Endodermal cell (in vitro differentiated cells): ENCODE measurements around the gene SZRD1. TPM values are rescaled to one million over a fixed set of nuclear protein-coding genes. Genes with fewer than 3 reads are reported as not detected.
"Not testable (repeated sequence)": the region's sequence is repeated elsewhere in the genome, so short reads cannot be mapped to it uniquely, and the experiment has no call there.

ENCODE experiments used
- DNase-seq: peaks from one replicate; pipeline ENCODE4 v3.0.0-alpha.2; 2017
- H3K27ac ChIP-seq: 2 replicates; pipeline ENCODE4 v1.5.1; 2013; ENCODE audit warnings: mild to moderate bottlenecking, low read depth, low read length, moderate library complexity
- H3K27me3 ChIP-seq: 2 replicates; pipeline ENCODE4 v1.6.1; 2013; ENCODE audit warnings: mild to moderate bottlenecking, low read length, moderate library complexity; ENCODE audit not compliant: insufficient read depth, control insufficient read depth, poor library complexity, severe bottlenecking
- H3K36me3 ChIP-seq: 2 replicates; pipeline ENCODE4 v1.7.0; 2013; ENCODE audit warnings: mild to moderate bottlenecking, low read length, moderate library complexity; ENCODE audit not compliant: control insufficient read depth, insufficient read depth
- H3K4me1 ChIP-seq: one replicate; pipeline ENCODE4 v1.7.0; 2013; ENCODE audit warnings: low read length; ENCODE audit not compliant: control insufficient read depth, insufficient read depth
- H3K4me3 ChIP-seq: 2 replicates; pipeline ENCODE4 v1.5.1; 2013; ENCODE audit warnings: mild to moderate bottlenecking, low read length, moderate library complexity
- H3K9ac ChIP-seq: 2 replicates; pipeline ENCODE4 v1.6.1; 2013; ENCODE audit warnings: mild to moderate bottlenecking, low read length, moderate library complexity; ENCODE audit not compliant: poor library complexity, severe bottlenecking; ENCODE audit errors: extremely low read depth
- H3K9me3 ChIP-seq: 2 replicates; pipeline ENCODE4 v1.6.1; 2013; ENCODE audit warnings: mild to moderate bottlenecking, low read length, moderate library complexity; ENCODE audit not compliant: control insufficient read depth
- H3K27ac Mint-ChIP-seq: 2 replicates; pipeline ENCODE4 v1.8.0; 2020; ENCODE audit warnings: mixed read lengths
- H3K27me3 Mint-ChIP-seq: 2 replicates; pipeline ENCODE4 v1.8.0; 2021; ENCODE audit warnings: mild to moderate bottlenecking, mixed read lengths; ENCODE audit not compliant: insufficient read depth
- H3K36me3 Mint-ChIP-seq: 2 replicates; pipeline ENCODE4 v1.8.0; 2020; ENCODE audit warnings: low read depth, mixed read lengths
- H3K4me1 Mint-ChIP-seq: 2 replicates; pipeline ENCODE4 v1.8.0; 2020; ENCODE audit warnings: mixed read lengths
- H3K4me3 Mint-ChIP-seq: 2 replicates; pipeline ENCODE4 v1.8.0; 2020; ENCODE audit warnings: mild to moderate bottlenecking, moderate library complexity, mixed read lengths
- H3K9me3 Mint-ChIP-seq: 2 replicates; pipeline ENCODE4 v1.8.0; 2020; ENCODE audit warnings: mild to moderate bottlenecking, mixed read lengths
- CTCF ChIP-seq: fragments of 200-600 bp; sonication (generic); conservative IDR thresholded peaks from 2 replicates; pipeline ENCODE4 v1.5.0; 2021; ENCODE audit warnings: antibody characterized with exemption, mild to moderate bottlenecking
- WGBS, 2 experiments: methylation state at CpG; one replicate each; pipeline versions ENCODE4 v1.1.5 to v1.1.7; 2013; ENCODE audit warnings: missing lambda C conversion rate in 2 of 2, mixed read lengths in 1 of 2; ENCODE audit not compliant: insufficient coverage in 1 of 2, insufficient read length in 1 of 2; 5-methylcytosine and 5-hydroxymethylcytosine counted together
- total RNA-seq, 2 donors: library from RNA; stranded (reverse); fragmentation: NEBNext Ultra II Directional in 1 of 2; extraction: Animal tissue kit (Norgen Biotek cat#: 25700) in 1 of 2; gene quantifications; 2 replicates in 1 of 2; 3 replicates in 1 of 2; pipeline ENCODE4 v1.2.1, GENCODE V29; 2021

Gene SZRD1
- total RNA-seq, 2 donors from 2014 or later = 111 to 118 TPM

- peak overlapping the region; percentile 88 for H3K27ac ChIP-seq
- Mint-ChIP-seq H3K36me3 (no peaks in the 10 kb centered on the region), H3K27me3 (no peaks in the 10 kb centered on the region), H3K27ac (peak overlapping the region; percentile 97), H3K9me3 (no peaks in the 10 kb centered on the region), H3K4me1 (peaks cover 10% of the 10 kb centered on the region), H3K4me3 (peak overlapping the region; percentile 96)
- H3K9me3 ChIP-seq = no peaks in the 10 kb centered on the region
- H3K36me3 ChIP-seq = no peaks in the 10 kb centered on the region
- H3K27me3 ChIP-seq = no peaks in the 10 kb centered on the region
- no peak for DNase-seq
- no peak for TF ChIP-seq CTCF
- no peaks in the 10 kb centered on the region for H3K4me1 ChIP-seq
- peak overlapping the region; percentile 93 for H3K4me3 ChIP-seq
- H3K9ac ChIP-seq = peak overlapping the region; percentile 62
- 63 to 69% methylated on average over 8 to 11 of the region's 11 CpGs for WGBS, 2 experiments
Measured at GRCh38 chr1:16352842-16353535, 14.1 kb upstream of the SZRD1 start.

- H3K27ac Mint-ChIP-seq = no peak overlapping the region
- Histone ChIP-seq H3K36me3 (no peaks in the 10 kb centered on the region), H3K4me1 (no peaks in the 10 kb centered on the region), H3K4me3 (no peak overlapping the region), H3K9ac (no peak overlapping the region), H3K27ac (no peak overlapping the region), H3K9me3 (no peaks in the 10 kb centered on the region), H3K27me3 (no peaks in the 10 kb centered on the region)
- no peak for TF ChIP-seq CTCF
- no peak for DNase-seq
- no peaks in the 10 kb centered on the region for H3K9me3 Mint-ChIP-seq
- H3K4me1 Mint-ChIP-seq = peaks cover 10% of the 10 kb centered on the region
- 93 to 100% methylated on average over 1 to 2 of the region's 2 CpGs for WGBS, 2 experiments
- H3K27me3 Mint-ChIP-seq = no peaks in the 10 kb centered on the region
- H3K36me3 Mint-ChIP-seq = no peaks in the 10 kb centered on the region
- no peak overlapping the region for H3K4me3 Mint-ChIP-seq
Measured at GRCh38 chr1:16354619-16355018, 12.4 kb upstream of the SZRD1 start.

- Histone ChIP-seq H3K4me3 (no peak overlapping the region), H3K9ac (no peak overlapping the region), H3K27me3 (no peaks in the 10 kb centered on the region), H3K27ac (no peak overlapping the region), H3K4me1 (no peaks in the 10 kb centered on the region), H3K36me3 (no peaks in the 10 kb centered on the region), H3K9me3 (no peaks in the 10 kb centered on the region)
- no peak for DNase-seq
- Mint-ChIP-seq H3K27me3 (no peaks in the 10 kb centered on the region), H3K9me3 (no peaks in the 10 kb centered on the region), H3K4me3 (no peak overlapping the region), H3K27ac (no peak overlapping the region), H3K36me3 (no peaks in the 10 kb centered on the region), H3K4me1 (peaks cover 3% of the 10 kb centered on the region)
- WGBS, 2 experiments = 87% methylated on average over 2 of the region's 3 CpGs; no CpG with 5 or more reads in 1 of the 2 experiments
- no peak for TF ChIP-seq CTCF
Measured at GRCh38 chr1:16356867-16357266, 10.2 kb upstream of the SZRD1 start.

GRCh38 chr1:16365146-16365498 lies 1.9 kb upstream of the SZRD1 start:
- H3K27ac Mint-ChIP-seq, H3K4me3 ChIP-seq, H3K36me3 ChIP-seq, H3K27me3 ChIP-seq, H3K36me3 Mint-ChIP-seq, H3K9me3 ChIP-seq, H3K9me3 Mint-ChIP-seq, H3K27me3 Mint-ChIP-seq, DNase-seq, H3K4me3 Mint-ChIP-seq, H3K4me1 ChIP-seq, H3K9ac ChIP-seq, H3K27ac ChIP-seq: not testable (repeated sequence)
- peaks cover 15% of the 10 kb centered on the region for H3K4me1 Mint-ChIP-seq
- WGBS, 2 experiments = 96 to 100% methylated on average over 1 to 3 of the region's 3 CpGs
